HepG2 (cell line): ENCODE data around the gene KLHL5. TPM values are rescaled to one million over a fixed set of nuclear protein-coding genes. Genes with fewer than 3 reads are reported as not detected.

Source experiments
- BCL6 ChIP-seq: IDR thresholded peaks from 2 replicates; pipeline ENCODE4 v1.6.1; 2016; ENCODE audit warnings: missing genetic modification reagents, missing compliant biosample characterization
- CEBPZ ChIP-seq: IDR thresholded peaks from 2 replicates; pipeline ENCODE4 v1.6.1; 2012; ENCODE audit warnings: low read length, improper control_type of control experiment
- CSRNP1 ChIP-seq: sonication (generic); formaldehyde crosslinking; IDR thresholded peaks from 2 replicates; pipeline ENCODE4 v1.8.1; 2023; ENCODE audit warnings: mild to moderate bottlenecking, missing genetic modification reagents
- GABPA ChIP-seq, 2 experiments: IDR thresholded peaks; 2 replicates each; pipeline ENCODE4 v1.6.1; 2011 to 2016; ENCODE audit warnings: low read depth in 2 of 2, low read length in 1 of 2, missing biosample characterization in 1 of 2, missing genetic modification characterization in 1 of 2
- HNF4A ChIP-seq: sonication (generic); formaldehyde crosslinking; IDR thresholded peaks from 2 replicates; pipeline ENCODE4 v1.4.0; 2020; ENCODE audit warnings: missing genetic modification reagents
- IRF2 ChIP-seq: IDR thresholded peaks from 2 replicates; pipeline ENCODE4 v1.6.1; 2018; ENCODE audit warnings: missing genetic modification reagents, missing compliant biosample characterization
- JUN ChIP-seq: sonication (generic); formaldehyde crosslinking; IDR thresholded peaks from 2 replicates; pipeline ENCODE4 v1.4.0; 2020; ENCODE audit warnings: mild to moderate bottlenecking, missing genetic modification reagents
- LCORL ChIP-seq, 2 experiments: fragments of 450-650 bp in 1 of 2; sonication (generic) in 1 of 2; formaldehyde crosslinking in 1 of 2; IDR thresholded peaks; 2 replicates each; pipeline versions ENCODE4 v1.5.0 to v1.6.1; 2017 to 2020; ENCODE audit warnings: antibody characterized with exemption in 1 of 2, missing genetic modification reagents in 1 of 2
- MTERF4 ChIP-seq: sonication (generic); formaldehyde crosslinking; IDR thresholded peaks from 2 replicates; pipeline ENCODE4 v1.8.0; 2023; ENCODE audit warnings: mild to moderate bottlenecking, missing genetic modification reagents
- NR2F1 ChIP-seq, 2 experiments: fragments of 450-650 bp in 1 of 2; formaldehyde crosslinking in 1 of 2; IDR thresholded peaks; 2 replicates each; pipeline versions ENCODE4 v1.5.0 to v1.6.1; 2016 to 2020; ENCODE audit warnings: mild to moderate bottlenecking in 1 of 2, missing compliant biosample characterization in 1 of 2, missing genetic modification reagents in 1 of 2, moderate library complexity in 1 of 2
- PHF21A ChIP-seq: sonication (generic); formaldehyde crosslinking; IDR thresholded peaks from 2 replicates; pipeline ENCODE4 v1.5.0; 2020; ENCODE audit warnings: mild to moderate bottlenecking, missing genetic modification reagents
- SMARCE1 ChIP-seq: fragments of 450-650 bp; IDR thresholded peaks from 2 replicates; pipeline ENCODE4 v1.6.1; 2017; ENCODE audit warnings: borderline replicate concordance
- ZKSCAN1 ChIP-seq: fragments of 150-350 bp; IDR thresholded peaks from 2 replicates; pipeline ENCODE4 v1.6.1; 2014; ENCODE audit warnings: low read length
- ZMYM3 ChIP-seq: sonication (generic); formaldehyde crosslinking; IDR thresholded peaks from 2 replicates; pipeline ENCODE4 v1.5.1; 2020; ENCODE audit warnings: mild to moderate bottlenecking, missing genetic modification reagents
- ZNF251 ChIP-seq: sonication (generic); formaldehyde crosslinking; IDR thresholded peaks from 2 replicates; pipeline ENCODE4 v1.9.0; 2021; ENCODE audit warnings: mild to moderate bottlenecking, missing genetic modification reagents
- ZNF33A ChIP-seq: sonication (generic); formaldehyde crosslinking; IDR thresholded peaks from 2 replicates; pipeline ENCODE4 v1.5.1; 2020; ENCODE audit warnings: missing genetic modification reagents, mild to moderate bottlenecking, moderate library complexity, borderline replicate concordance
- ZNF33B ChIP-seq: sonication (generic); formaldehyde crosslinking; IDR thresholded peaks from 2 replicates; pipeline ENCODE4 v1.5.1; 2020; ENCODE audit warnings: mild to moderate bottlenecking, missing genetic modification reagents
- ZNF468 ChIP-seq: sonication (generic); formaldehyde crosslinking; IDR thresholded peaks from 2 replicates; pipeline ENCODE4 v1.8.0; 2022; ENCODE audit warnings: mild to moderate bottlenecking, moderate library complexity, missing genetic modification reagents
- ZNF567 ChIP-seq: sonication (generic); formaldehyde crosslinking; IDR thresholded peaks from 2 replicates; pipeline ENCODE4 v1.8.1; 2023; ENCODE audit warnings: mild to moderate bottlenecking, missing genetic modification reagents, borderline replicate concordance
- ZNF629 ChIP-seq: sonication (generic); formaldehyde crosslinking; conservative IDR thresholded peaks from 2 replicates; pipeline ENCODE4 v1.5.0; 2020; ENCODE audit warnings: missing genetic modification reagents
- ZNF644 ChIP-seq: IDR thresholded peaks from 2 replicates; pipeline ENCODE4 v1.6.1; 2016; ENCODE audit warnings: low read depth
- ZNF724P ChIP-seq: sonication (generic); formaldehyde crosslinking; IDR thresholded peaks from 2 replicates; pipeline ENCODE4 v1.8.0; 2022; ENCODE audit warnings: missing genetic modification reagents, borderline replicate concordance
- ZNF737 ChIP-seq: sonication (generic); formaldehyde crosslinking; IDR thresholded peaks from 2 replicates; pipeline ENCODE4 v1.5.0; 2020; ENCODE audit warnings: missing genetic modification reagents, mild to moderate bottlenecking, borderline replicate concordance
- ZNF782 ChIP-seq: sonication (generic); formaldehyde crosslinking; IDR thresholded peaks from 2 replicates; pipeline ENCODE4 v1.4.0; 2020; ENCODE audit warnings: missing genetic modification reagents, mild to moderate bottlenecking, borderline replicate concordance
- ZNF850 ChIP-seq: sonication (generic); formaldehyde crosslinking; conservative IDR thresholded peaks from 2 replicates; pipeline ENCODE4 v1.9.0; 2021; ENCODE audit warnings: mild to moderate bottlenecking, missing genetic modification reagents
- polyA plus RNA-seq, 8 experiments: library from polyadenylated mRNA; depleted of rRNA in 3 of 8; stranded (reverse) in 7 of 8; unstranded in 1 of 8; fragments of >200 nt; fragmentation: Illumina TruSeq in 4 of 8; extraction: Trizol in 4 of 8; gene quantifications; 2 replicates each; pipeline versions ENCODE4 v1.2.1 to v1.2.3, GENCODE V29; 2011 to 2016; ENCODE audit warnings: low read depth in 4 of 8, missing spikeins in 1 of 8, mixed read lengths in 1 of 8; ENCODE audit not compliant: insufficient read depth in 1 of 8
- total RNA-seq, 5 experiments: library from RNA; depleted of rRNA; stranded (reverse); fragments of >200 nt; fragmentation: Illumina TruSeq; extraction: Trizol; gene quantifications; 2 replicates each; pipeline ENCODE4 v1.2.3, GENCODE V29; 2016; ENCODE audit warnings: low read depth in 1 of 5
- TF ChIP-seq, protein P1 (sequence below): IDR thresholded peaks from 2 replicates; pipeline ENCODE4 v1.6.1; 2016; ENCODE audit warnings: mild to moderate bottlenecking, missing biosample characterization, missing genetic modification reagents

The KLHL5 gene
- total and polyA plus RNA-seq, 2 of the 13 experiments (the other 11 are each of a cell fraction or from before 2014, with no cell fraction given): 36.2 to 38.7 TPM

DNA sequence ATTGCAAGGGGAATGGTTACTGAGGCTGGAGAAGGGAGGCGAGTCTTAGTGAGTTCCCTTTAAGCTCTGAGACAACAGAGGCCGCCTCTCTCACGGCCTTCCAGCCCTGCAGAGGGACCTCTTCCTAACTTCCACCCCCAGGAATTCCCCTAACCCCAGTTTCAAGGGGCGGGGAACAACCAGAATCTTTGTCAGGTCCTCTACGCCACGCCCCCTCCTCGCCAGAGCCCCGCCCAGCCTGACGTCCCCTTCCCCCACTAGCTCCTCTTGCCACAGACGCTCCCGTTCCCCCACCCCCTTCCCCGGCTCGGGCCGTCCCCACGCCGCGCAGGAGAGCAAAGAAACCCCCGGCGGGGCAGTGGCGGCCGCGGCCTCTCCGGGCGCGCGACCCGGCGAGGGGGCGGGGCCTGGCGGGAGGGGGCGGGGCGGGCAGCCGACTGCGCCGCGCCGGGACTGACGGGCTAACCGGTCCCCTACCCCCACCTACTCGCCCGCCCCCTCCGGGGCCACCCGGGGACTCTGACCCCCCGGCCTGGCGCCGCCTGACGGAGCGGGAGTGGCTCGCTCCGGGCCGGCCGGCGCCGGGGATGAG, 17.6 kb upstream of the KLHL5 start (continued):
- no peak for TF ChIP-seq ZNF468
- TF ChIP-seq, protein P1, sequence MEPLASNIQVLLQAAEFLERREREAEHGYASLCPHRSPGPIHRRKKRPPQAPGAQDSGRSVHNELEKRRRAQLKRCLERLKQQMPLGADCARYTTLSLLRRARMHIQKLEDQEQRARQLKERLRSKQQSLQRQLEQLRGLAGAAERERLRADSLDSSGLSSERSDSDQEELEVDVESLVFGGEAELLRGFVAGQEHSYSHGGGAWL (CRISPR knock-in tag): no peak
- no peak for TF ChIP-seq ZNF33A
- TF ChIP-seq ZMYM3: no peak
- no peak for TF ChIP-seq ZNF251
- TF ChIP-seq SMARCE1: no peak
- no peak for TF ChIP-seq LCORL (IDR thresholded peaks at IDR 0.05)
- peak; percentile 16; the same call in 1 of the 2 replicates for TF ChIP-seq LCORL (CRISPR knock-in tag; IDR thresholded peaks at IDR 0.05)
- no peak for TF ChIP-seq CEBPZ
- TF ChIP-seq CSRNP1: no peak
- no peak for TF ChIP-seq ZNF629 (CRISPR knock-in tag)
- no peak for TF ChIP-seq ZNF567 (CRISPR knock-in tag)
- TF ChIP-seq IRF2 (CRISPR knock-in tag): no peak
- TF ChIP-seq MTERF4 (CRISPR knock-in tag): no peak
- TF ChIP-seq ZKSCAN1: no peak
- TF ChIP-seq ZNF724P (CRISPR knock-in tag): no peak
- TF ChIP-seq ZNF737 (CRISPR knock-in tag): no peak
- TF ChIP-seq ZNF782: no peak
- no peak for TF ChIP-seq JUN (CRISPR knock-in tag)
- TF ChIP-seq GABPA (IDR thresholded peaks at IDR 0.05; ENCODE audit: low read depth, low read length): no peak
- TF ChIP-seq GABPA (CRISPR knock-in tag; IDR thresholded peaks at IDR 0.05; ENCODE audit: low read depth): no peak
- TF ChIP-seq ZNF644: no peak
- TF ChIP-seq NR2F1 (CRISPR knock-in tag; IDR thresholded peaks at IDR 0.05): no peak
- TF ChIP-seq ZNF850 (CRISPR knock-in tag): no peak
- TF ChIP-seq PHF21A (CRISPR knock-in tag): no peak
- TF ChIP-seq BCL6 (CRISPR knock-in tag): no peak
- TF ChIP-seq HNF4A (CRISPR knock-in tag): peak; percentile 21; the same call in 1 of the 2 replicates
- TF ChIP-seq ZNF33B (CRISPR knock-in tag): no peak
